Hematopoietic multipotent progenitor cell treated with erythropoietin and hydrocortisone succinate and interleukin-3 and kit ligand, for 8 days (in vitro differentiated cells): Measurements from ENCODE around the gene ACOT4.
"Not testable (repeated sequence)": the region's sequence is repeated elsewhere in the genome, so short reads cannot be mapped to it uniquely, and the experiment has no call there.

Experiments
- DNase-seq: peaks from one replicate; pipeline ENCODE4 v3.0.0-alpha.2; 2015

Gene ACOT4

DNA sequence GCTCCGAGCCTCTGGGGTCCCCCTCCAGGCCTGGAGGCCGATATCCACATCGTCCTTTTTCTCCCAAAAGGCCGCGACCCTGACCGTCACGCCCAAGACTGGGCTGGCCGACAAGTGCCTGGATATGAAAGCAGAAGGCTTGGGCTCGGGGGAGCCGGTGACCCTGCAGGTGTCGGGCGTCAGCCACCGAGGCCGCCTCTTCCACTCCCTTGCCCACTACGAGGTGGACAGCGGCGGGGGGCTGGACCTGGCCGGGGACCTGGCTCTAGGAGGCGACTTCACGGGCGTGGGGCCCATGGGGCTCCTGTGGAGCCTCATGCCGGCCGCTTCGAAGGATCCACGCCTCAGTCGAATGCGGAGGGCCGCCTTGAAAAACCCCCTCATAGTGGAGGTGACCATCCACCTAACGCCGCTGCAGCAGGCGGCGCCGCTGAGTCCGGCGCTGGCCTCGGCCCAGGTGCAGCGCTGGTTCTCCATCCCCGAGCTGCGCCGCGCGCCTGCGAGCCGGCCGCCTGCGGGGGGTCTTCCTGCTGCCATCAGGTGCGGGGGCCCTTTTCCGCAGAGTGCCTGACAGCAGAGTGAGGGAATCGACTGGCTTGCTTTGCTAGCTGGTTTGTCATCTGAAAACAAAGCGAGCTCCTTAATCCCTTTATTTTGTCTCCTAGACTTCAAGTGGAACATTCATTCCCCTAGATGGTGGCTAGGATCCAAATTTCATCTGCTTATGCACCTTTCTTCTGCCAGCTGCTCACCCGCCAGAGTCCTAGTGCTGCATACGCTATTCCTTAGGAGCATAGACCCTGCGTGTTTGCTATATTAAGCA, 42.5 kb downstream of the ACOT4 start:
- DNase-seq: no peak

DNA sequence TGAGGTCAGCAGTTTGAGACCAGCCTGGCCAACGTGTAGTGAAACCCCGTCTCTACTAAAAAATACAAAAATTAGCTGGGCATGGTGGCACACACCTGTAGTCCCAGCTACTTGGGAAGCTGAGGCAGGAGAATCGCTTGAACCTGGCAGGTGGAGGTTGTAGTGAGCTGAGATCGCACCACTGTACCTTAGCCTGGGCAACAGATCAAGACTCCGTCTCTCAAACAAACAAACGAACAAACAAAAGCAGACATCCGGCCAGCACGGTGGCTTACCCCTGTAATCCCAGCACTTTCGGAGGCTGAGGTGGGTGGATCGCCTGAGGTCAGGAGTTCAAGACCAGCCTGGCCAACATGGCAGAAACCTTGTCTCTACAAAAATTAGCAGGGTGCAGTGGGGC, 44.7 kb downstream of the ACOT4 start:
- DNase-seq: not testable (repeated sequence)

DNA sequence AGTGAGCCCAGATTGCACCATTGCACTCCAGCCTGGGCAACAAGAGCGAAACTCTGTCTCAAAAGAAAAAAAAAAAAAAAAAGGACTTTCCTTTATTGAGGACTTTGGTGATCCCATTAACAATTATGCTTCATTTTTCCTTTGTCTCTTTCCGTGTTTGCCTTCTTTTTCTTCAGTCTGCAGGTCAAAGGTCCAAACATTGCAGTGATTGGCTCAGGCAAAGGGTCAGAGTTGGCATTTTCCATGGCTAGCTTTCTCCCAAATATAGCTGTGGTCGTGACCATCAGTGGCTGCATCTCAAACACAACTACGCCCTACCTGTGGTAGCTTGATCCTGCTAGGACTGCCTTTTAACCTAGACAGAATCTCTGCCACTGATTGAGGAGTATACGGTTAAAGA, 46.2 kb downstream of the ACOT4 start:
- no peak for DNase-seq

- DNase-seq: no peak
Measured at GRCh38 chr14:73640796-73641365, 49.2 kb downstream of the ACOT4 start.

DNA sequence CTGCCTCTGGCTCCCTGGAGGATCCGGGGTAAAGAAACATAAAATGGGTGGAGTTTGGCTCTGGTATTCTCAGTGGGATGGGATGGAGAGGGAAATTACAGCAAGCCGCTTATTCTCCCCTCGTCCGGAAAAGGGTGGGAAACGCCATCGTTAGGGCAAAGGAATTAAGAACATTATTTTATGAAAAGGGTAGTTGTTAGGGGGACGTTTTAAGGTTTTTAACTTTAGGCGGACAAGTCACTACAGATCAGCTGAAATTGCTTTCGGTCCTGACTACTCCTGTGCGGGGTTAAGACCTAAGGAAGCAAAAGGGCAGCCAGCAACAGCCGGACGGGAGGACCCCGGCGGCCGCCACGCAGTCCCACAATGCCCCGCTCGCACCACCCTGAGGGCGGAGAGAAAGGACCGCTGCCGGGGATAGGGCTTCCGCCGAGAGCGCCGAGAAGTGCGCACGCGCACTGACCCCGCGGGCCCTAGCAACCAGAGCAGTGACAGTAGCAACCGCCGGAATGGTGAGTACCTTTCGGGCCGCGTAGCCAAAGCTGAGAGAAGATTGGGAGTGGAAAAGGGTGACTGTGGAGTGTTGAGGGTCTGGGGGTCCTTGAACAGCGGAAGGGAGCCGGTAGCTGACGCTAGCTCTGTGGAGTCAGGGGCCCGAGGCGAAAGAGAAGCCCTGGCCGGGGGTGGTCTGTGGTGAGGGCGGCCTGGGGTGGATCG, 53.0 kb downstream of the ACOT4 start, which contains the start of gene DNAL1:
TSS of gene DNAL1 (plus strand) at position 456 of the 717 bp plus-strand sequence. CDS start at position 510, 54 bp downstream.
- DNase-seq: peak; percentile 93

- no peak for DNase-seq
Measured at GRCh38 chr14:73645248-73645610, 53.6 kb downstream of the ACOT4 start.
